ENCODE results near the gene PPP1R12B.
"Not testable (repeated sequence)": the region's sequence is repeated elsewhere in the genome, so short reads cannot be mapped to it uniquely, and the experiment has no call there.

PPP1R12B gene

GRCh38 chr1:202637321-202638018 is 289.0 kb downstream of the PPP1R12B start:
- H3K27ac ChIP-seq (ENCODE audit: low read depth, low read length); H3K4me1 ChIP-seq (ENCODE audit: insufficient read depth, low read length); H3K36me3 ChIP-seq (ENCODE audit: insufficient read depth, low read length); H3K9ac ChIP-seq (ENCODE audit: low read length); H3K9me3 ChIP-seq (ENCODE audit: low read length); H3K4me3 ChIP-seq (ENCODE audit: low read depth in 1 of 2, low read length in 2 of 2): not testable (repeated sequence)
- H3K27me3 ChIP-seq (ENCODE audit: control insufficient read depth in 1 of 2, insufficient read depth in 2 of 2, low read length in 2 of 2): peaks cover 0 to 17% of the 10 kb centered on the region in 2 donors

- Histone ChIP-seq H3K9me3 (ENCODE audit: low read length) (no peaks in the 10 kb centered on the region), H3K4me3 (ENCODE audit: low read depth in 1 of 2, low read length in 2 of 2) (no peak overlapping the region), H3K9ac (ENCODE audit: low read length) (no peak overlapping the region), H3K27ac (ENCODE audit: low read depth, low read length) (no peak overlapping the region), H3K27me3 (ENCODE audit: control insufficient read depth in 1 of 2, insufficient read depth in 2 of 2, low read length in 2 of 2) (peaks cover 0 to 22% of the 10 kb centered on the region in 2 donors), H3K4me1 (ENCODE audit: insufficient read depth, low read length) (no peaks in the 10 kb centered on the region), H3K36me3 (ENCODE audit: insufficient read depth, low read length) (no peaks in the 10 kb centered on the region)
Observed at GRCh38 chr1:202638019-202638700, 289.7 kb downstream of the PPP1R12B start.

- H3K9me3 ChIP-seq (ENCODE audit: low read length); H3K9ac ChIP-seq (ENCODE audit: low read length); H3K27ac ChIP-seq (ENCODE audit: low read depth, low read length); H3K36me3 ChIP-seq (ENCODE audit: insufficient read depth, low read length); H3K4me3 ChIP-seq (ENCODE audit: low read depth in 1 of 2, low read length in 2 of 2); H3K4me1 ChIP-seq (ENCODE audit: insufficient read depth, low read length): not testable (repeated sequence)
- peaks cover 0 to 28% of the 10 kb centered on the region in 2 donors for H3K27me3 ChIP-seq (ENCODE audit: control insufficient read depth in 1 of 2, insufficient read depth in 2 of 2, low read length in 2 of 2)
Observed at GRCh38 chr1:202638701-202639305, 290.3 kb downstream of the PPP1R12B start.

GRCh38 chr1:202639500-202639899 is 291.0 kb downstream of the PPP1R12B start:
- no peak overlapping the region for H3K4me3 ChIP-seq (ENCODE audit: low read depth in 1 of 2, low read length in 2 of 2)
- no peak overlapping the region for H3K9ac ChIP-seq (ENCODE audit: low read length)
- H3K36me3 ChIP-seq (ENCODE audit: insufficient read depth, low read length): no peaks in the 10 kb centered on the region
- no peaks in the 10 kb centered on the region for H3K9me3 ChIP-seq (ENCODE audit: low read length)
- no peak overlapping the region for H3K27ac ChIP-seq (ENCODE audit: low read depth, low read length)
- H3K27me3 ChIP-seq (ENCODE audit: control insufficient read depth in 1 of 2, insufficient read depth in 2 of 2, low read length in 2 of 2): peaks cover 7 to 35% of the 10 kb centered on the region in 2 donors
- peaks cover 5% of the 10 kb centered on the region for H3K4me1 ChIP-seq (ENCODE audit: insufficient read depth, low read length)

GRCh38 chr1:202642212-202642611 is 293.7 kb downstream of the PPP1R12B start:
- H3K4me1 ChIP-seq (ENCODE audit: insufficient read depth, low read length): peaks cover 5% of the 10 kb centered on the region
- H3K36me3 ChIP-seq (ENCODE audit: insufficient read depth, low read length): no peaks in the 10 kb centered on the region
- H3K4me3 ChIP-seq (ENCODE audit: low read depth in 1 of 2, low read length in 2 of 2): no peak overlapping the region
- peaks cover 8 to 45% of the 10 kb centered on the region in 2 donors for H3K27me3 ChIP-seq (ENCODE audit: control insufficient read depth in 1 of 2, insufficient read depth in 2 of 2, low read length in 2 of 2)
- no peak overlapping the region for H3K27ac ChIP-seq (ENCODE audit: low read depth, low read length)
- no peaks in the 10 kb centered on the region for H3K9me3 ChIP-seq (ENCODE audit: low read length)
- H3K9ac ChIP-seq (ENCODE audit: low read length): no peak overlapping the region

Measured in muscle layer of colon (tissue), 2 donors.